Posterior vena cava (tissue), 2 donors: Measurements from ENCODE around the gene PLAAT2. TPM values are rescaled to one million over a fixed set of nuclear protein-coding genes. Genes with fewer than 3 reads are reported as not detected.
"Not testable (repeated sequence)": the region's sequence is repeated elsewhere in the genome, so short reads cannot be mapped to it uniquely, and the experiment has no call there.

Experiments used
- DNase-seq: peaks from one replicate; pipeline ENCODE4 v3.0.0-alpha.2; 2020; ENCODE audit warnings: low spot score
- intact Hi-C, 2 donors: fragments of 100-400 bp; cut with DNase I; formaldehyde crosslinking; loops; one replicate each; pipeline versions ENCODE4 v1.14.1 to v1.14.2; 2022 to 2023
- total RNA-seq, 2 donors: library from RNA; stranded (reverse); fragmentation: NEBNext Ultra II Directional; extraction: Animal tissue kit (Norgen Biotek cat#: 25700); gene quantifications; one replicate each; pipeline ENCODE4 v1.2.1, GENCODE V29; 2021
- donor health status: DM: yes; HTN: yes; CAD: no.
- donor health status: DM: yes; HTN: yes; CAD: no.

The PLAAT2 gene
- total RNA-seq, 2 donors from 2014 or later, result not detected

GRCh38 chr11:63586451-63587166 is 23.4 kb upstream of the PLAAT2 start:
- no peak for DNase-seq
- intact Hi-C loops, result no loop called here

- DNase-seq, result no peak
- intact Hi-C loops, result no loop called here
Measured at GRCh38 chr11:63583357-63583677, 20.1 kb upstream of the PLAAT2 start.

GRCh38 chr11:63581224-63581623 is 18.0 kb upstream of the PLAAT2 start:
- DNase-seq, intact Hi-C loops: not testable (repeated sequence)

GRCh38 chr11:63578882-63579281 is 15.7 kb upstream of the PLAAT2 start:
- intact Hi-C loops, result not testable (repeated sequence)

GRCh38 chr11:63574856-63575602 is 11.8 kb upstream of the PLAAT2 start:
- intact Hi-C loops, result no loop called here
- DNase-seq, result no peak

More at GRCh38 chr11:63578882-63579281, 15.7 kb upstream of the PLAAT2 start:
- not testable (repeated sequence) for DNase-seq

GRCh38 chr11:63573881-63574855 is 11.0 kb upstream of the PLAAT2 start:
- DNase-seq, result no peak
- intact Hi-C loops, result no loop called here

GRCh38 chr11:63572026-63572688 is 9.0 kb upstream of the PLAAT2 start:
- no peak for DNase-seq
- intact Hi-C loops, result no loop called here

- intact Hi-C loops, result no loop called here
- DNase-seq, result no peak
Measured at GRCh38 chr11:63569570-63569969, 6.4 kb upstream of the PLAAT2 start.

- intact Hi-C loops, result no loop called here
- DNase-seq, result no peak
Measured at GRCh38 chr11:63567044-63567840, 4.1 kb upstream of the PLAAT2 start.

- no peak for DNase-seq
- intact Hi-C loops, result no loop called here
Measured at GRCh38 chr11:63564784-63565350, 1.7 kb upstream of the PLAAT2 start.

GRCh38 chr11:63564056-63564774 is 1.0 kb upstream of the PLAAT2 start:
- intact Hi-C loops, result no loop called here
- DNase-seq, result no peak

- intact Hi-C loops, result no loop called here
- no peak for DNase-seq
Measured at GRCh38 chr11:63560506-63561180, 2.5 kb downstream of the PLAAT2 start.

- no peak for DNase-seq
- intact Hi-C loops, result no loop called here
Measured at GRCh38 chr11:63558459-63559157, 4.6 kb downstream of the PLAAT2 start.

- intact Hi-C loops, result no loop called here
- no peak for DNase-seq
Measured at GRCh38 chr11:63557570-63557969, 5.6 kb downstream of the PLAAT2 start.

- DNase-seq, result no peak
- intact Hi-C loops, result no loop called here
Measured at GRCh38 chr11:63556404-63557013, 6.7 kb downstream of the PLAAT2 start.

GRCh38 chr11:63554877-63555223 is 8.3 kb downstream of the PLAAT2 start:
- intact Hi-C loops, result no loop called here
- DNase-seq, result no peak
